ENCODE data around the gene PIPOX.

Gene PIPOX

DNA sequence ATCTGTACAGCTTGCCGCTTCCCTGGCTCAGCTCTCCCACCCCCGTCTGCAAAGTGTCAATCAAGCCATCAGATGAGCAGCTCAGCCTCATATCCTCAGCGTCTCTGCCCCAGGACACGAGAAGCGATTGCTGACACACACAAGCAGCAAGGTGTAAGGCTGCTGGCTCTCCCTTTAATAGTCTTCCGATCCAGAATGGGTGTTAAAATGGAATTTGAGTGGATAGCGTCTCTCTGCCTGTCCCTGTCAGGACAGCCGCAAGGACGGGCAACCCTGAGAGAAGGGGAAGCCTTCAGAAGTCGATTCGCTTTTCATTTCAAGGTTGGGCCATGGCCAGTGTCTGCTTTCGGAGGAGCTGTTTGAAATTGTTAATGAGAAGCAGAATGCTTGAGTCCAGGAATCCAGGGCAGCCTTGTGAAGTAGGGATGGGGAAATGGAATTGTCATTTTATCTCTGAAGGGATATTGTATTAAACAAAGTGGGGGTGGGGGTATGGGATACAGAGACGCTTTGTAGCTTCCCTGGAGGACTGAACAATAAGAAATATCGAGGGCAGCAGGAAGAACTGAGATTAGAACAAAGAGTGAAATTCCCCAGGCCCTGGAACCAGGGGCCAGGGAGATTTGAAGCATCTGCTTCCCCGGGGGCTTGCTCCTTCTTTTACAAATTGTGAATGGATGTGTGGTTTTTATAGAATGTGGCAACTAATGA, 4.7 kb upstream of the PIPOX start:
- TF ChIP-seq, protein P1, sequence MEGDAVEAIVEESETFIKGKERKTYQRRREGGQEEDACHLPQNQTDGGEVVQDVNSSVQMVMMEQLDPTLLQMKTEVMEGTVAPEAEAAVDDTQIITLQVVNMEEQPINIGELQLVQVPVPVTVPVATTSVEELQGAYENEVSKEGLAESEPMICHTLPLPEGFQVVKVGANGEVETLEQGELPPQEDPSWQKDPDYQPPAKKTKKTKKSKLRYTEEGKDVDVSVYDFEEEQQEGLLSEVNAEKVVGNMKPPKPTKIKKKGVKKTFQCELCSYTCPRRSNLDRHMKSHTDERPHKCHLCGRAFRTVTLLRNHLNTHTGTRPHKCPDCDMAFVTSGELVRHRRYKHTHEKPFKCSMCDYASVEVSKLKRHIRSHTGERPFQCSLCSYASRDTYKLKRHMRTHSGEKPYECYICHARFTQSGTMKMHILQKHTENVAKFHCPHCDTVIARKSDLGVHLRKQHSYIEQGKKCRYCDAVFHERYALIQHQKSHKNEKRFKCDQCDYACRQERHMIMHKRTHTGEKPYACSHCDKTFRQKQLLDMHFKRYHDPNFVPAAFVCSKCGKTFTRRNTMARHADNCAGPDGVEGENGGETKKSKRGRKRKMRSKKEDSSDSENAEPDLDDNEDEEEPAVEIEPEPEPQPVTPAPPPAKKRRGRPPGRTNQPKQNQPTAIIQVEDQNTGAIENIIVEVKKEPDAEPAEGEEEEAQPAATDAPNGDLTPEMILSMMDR (IDR thresholded peaks at IDR 0.05; ENCODE audit: insufficient read depth, low read depth, low read length, missing control alignments), result no peak
- no peak overlapping the region for H3K4me3 ChIP-seq (ENCODE audit: low read depth, low read length)
- no peak for DNase-seq (ENCODE audit: low read depth)

DNA sequence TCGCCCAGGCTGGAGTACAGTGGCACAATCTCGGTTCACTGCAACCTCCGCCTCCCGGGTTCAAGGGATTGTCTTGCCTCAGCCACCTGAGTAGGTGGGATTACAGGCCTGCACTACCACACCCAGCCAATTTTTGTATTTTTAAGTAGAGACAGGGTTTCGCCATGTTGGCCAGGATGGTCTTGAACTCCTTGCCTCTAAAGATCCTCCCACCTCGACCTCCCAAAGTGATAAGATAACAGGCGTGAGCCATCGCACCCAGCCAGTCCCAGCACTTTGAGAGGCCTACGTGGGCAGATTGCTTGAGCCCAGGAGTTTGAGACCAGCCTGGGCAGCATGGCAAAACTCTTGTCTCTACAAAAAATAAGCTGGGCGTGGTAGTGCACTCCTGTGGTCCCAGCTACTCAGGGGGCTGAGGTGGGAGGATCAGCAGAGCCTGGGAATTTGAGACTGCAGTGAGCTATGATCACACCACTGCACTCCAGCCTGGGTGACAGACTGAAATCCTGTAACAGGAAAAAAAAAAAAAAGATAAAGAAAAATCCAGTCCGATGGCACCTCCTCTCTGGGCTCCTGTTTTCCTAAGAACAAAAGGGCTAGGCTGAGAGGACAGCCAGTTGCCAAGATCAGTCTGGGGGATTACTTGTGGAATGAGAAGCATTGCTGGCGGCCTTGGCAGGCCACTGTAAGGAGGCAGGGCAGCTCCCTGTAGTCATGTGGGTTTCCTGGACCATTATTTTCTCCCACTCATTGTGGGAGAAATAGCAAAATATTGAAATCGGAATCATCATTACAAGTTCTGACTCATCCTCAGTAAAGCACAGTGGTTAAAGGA, 3.0 kb upstream of the PIPOX start:
- TF ChIP-seq, protein P1 (IDR thresholded peaks at IDR 0.05; ENCODE audit: insufficient read depth, low read depth, low read length, missing control alignments), result no peak
- no peak overlapping the region for H3K4me3 ChIP-seq (ENCODE audit: low read depth, low read length)
- no peak for DNase-seq (ENCODE audit: low read depth)

DNA sequence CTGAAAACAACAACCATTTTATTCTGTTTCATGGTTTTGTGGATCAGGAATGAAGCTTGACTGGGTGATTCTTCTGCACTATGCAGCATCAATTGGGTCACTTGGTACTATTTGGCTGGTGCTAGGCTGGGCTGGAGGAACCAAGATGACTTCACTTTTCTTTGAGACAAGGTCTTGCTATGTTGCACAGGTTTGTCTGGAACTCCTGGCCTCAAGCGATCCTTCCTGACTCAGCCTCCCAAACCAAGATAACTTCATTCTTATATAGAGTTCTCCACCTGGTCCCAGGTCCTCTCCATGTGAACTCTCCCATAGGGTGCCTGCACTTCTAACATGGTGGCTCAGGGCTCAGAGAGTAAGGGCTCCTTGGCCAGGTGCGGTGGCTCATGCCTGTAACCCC, 1.9 kb upstream of the PIPOX start:
- H3K4me3 ChIP-seq (ENCODE audit: low read depth, low read length), result no peak overlapping the region
- TF ChIP-seq, protein P1 (IDR thresholded peaks at IDR 0.05; ENCODE audit: insufficient read depth, low read depth, low read length, missing control alignments), result no peak
- no peak for DNase-seq (ENCODE audit: low read depth)

DNA sequence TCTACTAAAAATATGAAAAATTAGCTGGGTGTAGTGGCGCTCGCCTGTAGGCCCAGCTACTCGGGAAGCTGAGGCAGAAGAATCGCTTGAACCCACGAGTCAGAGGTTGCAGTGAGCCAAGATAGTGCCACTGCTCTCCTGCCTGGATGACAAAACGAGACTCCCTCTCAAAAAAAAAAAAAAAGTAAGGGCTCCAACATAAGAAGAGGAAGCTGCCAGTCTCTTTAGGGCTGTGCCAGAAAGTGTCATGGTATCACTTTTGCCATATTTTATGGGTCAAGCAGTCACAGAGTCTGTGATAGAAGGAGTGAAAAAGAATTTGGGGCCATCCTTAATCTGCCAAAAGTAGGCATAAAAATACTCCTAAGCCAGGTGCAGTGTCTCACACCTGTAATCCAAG, 1.4 kb upstream of the PIPOX start:
- TF ChIP-seq, protein P1 (IDR thresholded peaks at IDR 0.05; ENCODE audit: insufficient read depth, low read depth, low read length, missing control alignments), result no peak
- H3K4me3 ChIP-seq (ENCODE audit: low read depth, low read length), result no peak overlapping the region
- DNase-seq (ENCODE audit: low read depth), result no peak

DNA sequence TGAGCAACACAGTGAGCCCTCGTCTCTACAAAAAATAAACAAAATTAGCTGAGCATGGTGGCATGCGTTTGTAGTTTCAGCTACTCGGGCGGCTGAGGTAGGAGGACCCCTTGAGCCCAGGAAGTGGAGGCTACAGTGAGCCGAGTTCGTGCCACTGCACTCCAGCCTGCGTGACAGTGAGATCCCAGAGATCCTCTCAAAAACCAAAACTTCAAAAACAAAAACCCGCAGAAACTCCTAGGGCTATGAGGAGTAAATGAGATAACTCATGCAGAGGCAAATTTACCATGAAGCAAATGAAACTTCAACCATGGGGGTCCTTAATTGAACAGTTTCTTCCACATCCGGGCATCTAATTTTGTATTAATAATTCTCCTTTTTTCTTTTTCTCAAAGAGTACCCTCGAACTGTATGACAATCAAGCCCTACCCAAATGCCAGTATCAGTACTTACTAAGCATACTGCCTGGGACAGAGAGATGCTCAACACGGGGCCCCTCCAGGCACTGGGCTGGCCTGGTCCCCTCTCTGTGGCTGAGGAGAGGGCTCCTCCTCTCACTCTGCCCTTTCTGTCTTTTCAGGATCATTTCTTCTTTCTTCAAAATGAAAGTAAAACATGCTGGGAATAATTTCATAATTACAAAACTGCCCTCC, 789 bp upstream of the PIPOX start:
- no peak for DNase-seq (ENCODE audit: low read depth)
- TF ChIP-seq, protein P1 (IDR thresholded peaks at IDR 0.05; ENCODE audit: insufficient read depth, low read depth, low read length, missing control alignments), result no peak
- no peak overlapping the region for H3K4me3 ChIP-seq (ENCODE audit: low read depth, low read length)

DNA sequence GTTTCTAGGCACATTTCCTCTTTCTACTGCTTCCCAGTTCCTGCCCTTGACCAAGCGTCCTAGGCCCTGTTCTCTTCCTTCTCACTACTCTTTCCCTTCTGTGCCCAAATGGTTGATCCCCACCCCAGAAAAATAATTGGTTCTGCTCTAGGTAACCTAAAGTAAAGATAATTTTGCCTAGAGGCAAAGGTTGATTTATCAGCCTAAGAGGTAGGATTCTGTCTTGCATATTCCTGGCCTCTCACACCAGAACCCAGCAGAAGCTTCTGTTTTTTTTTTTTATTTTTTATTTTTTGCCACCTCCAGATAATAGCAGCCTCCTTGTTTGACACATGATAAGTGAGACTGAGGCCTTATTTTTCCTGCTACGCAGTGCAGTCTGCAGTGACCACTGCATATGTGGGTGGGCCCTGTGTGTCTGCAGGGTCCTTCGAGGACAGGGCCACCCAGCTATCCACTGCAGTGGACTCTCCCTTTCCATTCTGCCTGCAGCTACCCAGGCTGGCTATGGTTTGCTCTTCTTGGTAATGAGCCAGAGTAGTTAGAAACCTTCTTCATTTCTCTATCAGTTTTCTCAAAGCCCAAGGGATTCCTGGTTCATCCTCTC, 701 bp downstream of the PIPOX start:
- no peak overlapping the region for H3K4me3 ChIP-seq (ENCODE audit: low read depth, low read length)
- no peak for DNase-seq (ENCODE audit: low read depth)
- TF ChIP-seq, protein P1 (IDR thresholded peaks at IDR 0.05; ENCODE audit: insufficient read depth, low read depth, low read length, missing control alignments), result no peak
